DND-41 (cell line): ENCODE data around the gene CLDN24.

Source experiments
- ATAC-seq: fragments of 200-7000 bp; cut with Tn5 transposase; 3 replicates; pipeline ENCODE4 v1.9.1; 2021; ENCODE audit warnings: low read depth; ENCODE audit not compliant: insufficient read depth
- DNase-seq: peaks from one replicate; pipeline ENCODE4 v3.0.0-alpha.2; 2020
- H2AFZ ChIP-seq: 2 replicates; pipeline ENCODE4 v1.6.0; 2012; ENCODE audit warnings: low read depth, low read length
- H3K27ac ChIP-seq: 2 replicates; pipeline ENCODE4 v1.5.1; 2012; ENCODE audit warnings: low read length, inconsistent platforms
- H3K27me3 ChIP-seq: fragments of 200-600 bp; sonication (generic); 2 replicates; pipeline ENCODE4 v1.6.0; 2012; ENCODE audit warnings: low read length, mild to moderate bottlenecking, inconsistent platforms; ENCODE audit not compliant: insufficient read depth, poor library complexity
- H3K36me3 ChIP-seq: 2 replicates; pipeline ENCODE4 v1.5.1; 2012; ENCODE audit warnings: low read length, inconsistent platforms; ENCODE audit not compliant: insufficient read depth
- H3K4me1 ChIP-seq: 2 replicates; pipeline ENCODE4 v1.5.1; 2012; ENCODE audit warnings: mild to moderate bottlenecking, low read length; ENCODE audit not compliant: insufficient read depth
- H3K4me2 ChIP-seq: 2 replicates; pipeline ENCODE4 v1.6.0; 2012; ENCODE audit warnings: mild to moderate bottlenecking, moderate library complexity, low read length, inconsistent platforms; ENCODE audit not compliant: insufficient read depth
- H3K4me3 ChIP-seq, 2 experiments: fragments of 200-600 bp in 1 of 2; shearing (Covaris generic) in 1 of 2; 2 replicates each; pipeline ENCODE4 v1.5.1; 2012 to 2016; ENCODE audit warnings: inconsistent platforms in 2 of 2, low read length in 2 of 2, mild to moderate bottlenecking in 2 of 2, low read depth in 1 of 2, moderate library complexity in 1 of 2
- H3K79me2 ChIP-seq: 2 replicates; pipeline ENCODE4 v1.6.0; 2012; ENCODE audit warnings: low read length, inconsistent platforms; ENCODE audit not compliant: insufficient read depth
- H3K9ac ChIP-seq: 2 replicates; pipeline ENCODE4 v1.6.0; 2012; ENCODE audit warnings: low read depth, mild to moderate bottlenecking, inconsistent platforms, low read length, moderate library complexity
- H3K9me3 ChIP-seq: 2 replicates; pipeline ENCODE4 v1.5.1; 2012; ENCODE audit warnings: low read length, moderate library complexity, mild to moderate bottlenecking, inconsistent platforms; ENCODE audit not compliant: insufficient read depth, severe bottlenecking
- H4K20me1 ChIP-seq: 2 replicates; pipeline ENCODE4 v1.6.0; 2012; ENCODE audit warnings: low read length; ENCODE audit not compliant: insufficient read depth
- CTCF ChIP-seq: IDR thresholded peaks from 2 replicates; pipeline ENCODE4 v1.5.1; 2012; ENCODE audit warnings: borderline replicate concordance, low read length, moderate library complexity, mild to moderate bottlenecking; ENCODE audit not compliant: poor library complexity, severe bottlenecking; ENCODE audit errors: extremely low read depth
- EZH2 ChIP-seq: IDR thresholded peaks from 3 replicates; pipeline ENCODE4 v1.6.1; 2012; ENCODE audit warnings: borderline replicate concordance, low read depth, mild to moderate bottlenecking, moderate library complexity, low read length, inconsistent platforms; ENCODE audit not compliant: severe bottlenecking

The CLDN24 gene

GRCh38 chr4:183322326-183322725 is at the start of gene CLDN24:
CLDN24 (minus strand) TSS chr4:183322426; CDS start chr4:183322426, 0 bp downstream.
- Histone ChIP-seq H3K4me3 (no peak within 1 kb of the TSS), H3K4me1 (no peaks in the 10 kb centered on the region), H3K79me2 (no peaks in the 10 kb centered on the region), H3K27ac (no peak within 1 kb of the TSS), H3K27me3 (no peaks in the 10 kb centered on the region), H3K9ac (no peak within 1 kb of the TSS), H3K4me2 (no peak within 1 kb of the TSS), H3K9me3 (no peaks in the 10 kb centered on the region), H2AFZ (no peak within 1 kb of the TSS), H4K20me1 (no peaks in the 10 kb centered on the region), H3K36me3 (no peaks in the 10 kb centered on the region)
- no peak for ATAC-seq
- DNase-seq, result no peak
- no peak for TF ChIP-seq EZH2
- TF ChIP-seq CTCF, result no peak

- H2AFZ ChIP-seq, result no peak overlapping the region
Observed at GRCh38 chr4:183370786-183371185, 48.6 kb upstream of the CLDN24 start.

GRCh38 chr4:183369073-183369472 is 46.8 kb upstream of the CLDN24 start:
- no peaks in the 10 kb centered on the region for H3K79me2 ChIP-seq
- no peak overlapping the region for H3K4me2 ChIP-seq
- H3K4me1 ChIP-seq, result no peaks in the 10 kb centered on the region
- H3K9ac ChIP-seq, result no peak overlapping the region
- no peak overlapping the region for H3K4me3 ChIP-seq
- no peaks in the 10 kb centered on the region for H3K27me3 ChIP-seq
- no peak overlapping the region for H2AFZ ChIP-seq
- no peak for DNase-seq
- no peak overlapping the region for H3K27ac ChIP-seq
- ATAC-seq, result no peak
- H3K36me3 ChIP-seq, result no peaks in the 10 kb centered on the region
- no peaks in the 10 kb centered on the region for H3K9me3 ChIP-seq
- no peaks in the 10 kb centered on the region for H4K20me1 ChIP-seq
- no peak for TF ChIP-seq EZH2
- no peak for TF ChIP-seq CTCF

More at GRCh38 chr4:183370786-183371185, 48.6 kb upstream of the CLDN24 start:
- Histone ChIP-seq H3K27ac (no peak overlapping the region), H3K4me3 (no peak overlapping the region), H3K27me3 (no peaks in the 10 kb centered on the region), H3K4me2 (no peak overlapping the region), H3K36me3 (no peaks in the 10 kb centered on the region), H3K9me3 (no peaks in the 10 kb centered on the region), H3K4me1 (no peaks in the 10 kb centered on the region), H4K20me1 (no peaks in the 10 kb centered on the region), H3K79me2 (no peaks in the 10 kb centered on the region), H3K9ac (no peak overlapping the region)
- ATAC-seq, result no peak
- DNase-seq, result no peak
- TF ChIP-seq EZH2, result no peak
- TF ChIP-seq CTCF, result no peak

- Histone ChIP-seq H3K4me1 (no peaks in the 10 kb centered on the region), H2AFZ (no peak overlapping the region), H3K9ac (no peak overlapping the region), H3K4me2 (no peak overlapping the region), H3K9me3 (no peaks in the 10 kb centered on the region), H3K27ac (no peak overlapping the region), H3K27me3 (no peaks in the 10 kb centered on the region), H3K4me3 (no peak overlapping the region), H3K36me3 (no peaks in the 10 kb centered on the region), H3K79me2 (no peaks in the 10 kb centered on the region), H4K20me1 (no peaks in the 10 kb centered on the region)
- no peak for DNase-seq
- TF ChIP-seq CTCF, result no peak
- no peak for TF ChIP-seq EZH2
- no peak for ATAC-seq
Observed at GRCh38 chr4:183366206-183366835, 44.1 kb upstream of the CLDN24 start.
